Measurements from ENCODE around the gene NUAK2. TPM values are rescaled to one million over a fixed set of nuclear protein-coding genes. Genes with fewer than 3 reads are reported as not detected.

Gene NUAK2
- total and polyA plus RNA-seq, 2 of the 4 experiments (the other 2 are of a cell fraction): 7.2 to 17.6 TPM

DNA sequence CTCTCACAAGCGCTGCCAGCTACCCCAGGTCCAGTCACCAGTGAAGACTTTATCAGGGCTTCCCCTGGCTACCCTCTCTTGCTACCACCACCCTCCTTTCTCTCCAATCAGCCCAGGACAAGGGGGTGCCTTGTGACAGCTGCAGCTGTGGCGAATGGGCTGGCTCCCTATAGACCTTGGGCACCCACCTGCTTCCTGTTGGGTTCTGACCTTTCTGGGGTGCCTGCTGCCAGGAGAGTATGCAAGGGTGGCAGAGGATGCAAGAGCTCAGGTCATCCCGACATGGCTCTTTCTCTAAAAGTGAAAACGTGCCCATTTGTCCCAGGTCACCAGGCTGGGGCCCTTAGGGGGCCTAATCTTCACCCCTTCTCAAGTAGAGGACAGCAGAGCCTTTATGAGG lies 28.6 kb upstream of the NUAK2 start:
- Histone ChIP-seq H2AFZ (replicated peaks; ENCODE audit: low read length, poor library complexity) (no peak overlapping the region), H3K9ac (ENCODE audit: low read depth, low read length) (no peak overlapping the region), H3K4me2 (ENCODE audit: low read depth, low read length) (no peak overlapping the region), H3K27me3 (ENCODE audit: control insufficient read depth, insufficient read depth, low read length) (peaks cover 61% of the 10 kb centered on the region), H4K5ac (ENCODE audit: low read depth, low read length) (no peak overlapping the region), H3K9me1 (ENCODE audit: insufficient read depth, low read length) (no peaks in the 10 kb centered on the region), H2AK9ac (replicated peaks; ENCODE audit: low read depth, low read length, poor library complexity) (no peak overlapping the region), H2AK5ac (ENCODE audit: low read depth, low read length) (no peak overlapping the region), H3K27ac (ENCODE audit: insufficient read depth, low read length) (no peak overlapping the region), H2BK15ac (ENCODE audit: low read depth, low read length) (no peak overlapping the region), H2BK5ac (ENCODE audit: low read depth, low read length, poor library complexity, severe bottlenecking) (no peak overlapping the region), H2BK20ac (ENCODE audit: low read depth, low read length) (no peak overlapping the region), H3K9me3 (ENCODE audit: control insufficient read depth, insufficient read depth, low read length) (no peaks in the 10 kb centered on the region), H3K23ac (ENCODE audit: low read depth, low read length) (no peak overlapping the region), H3K36me3 (ENCODE audit: control insufficient read depth, insufficient read depth, low read length) (no peaks in the 10 kb centered on the region), H3K4me3 (ENCODE audit: insufficient read depth, low read depth, low read length) (no peak overlapping the region), H3K56ac (ENCODE audit: extremely low read depth, insufficient read depth, low read length) (no peak overlapping the region), H3K18ac (ENCODE audit: low read depth, low read length) (no peak overlapping the region), H2BK120ac (ENCODE audit: low read depth, low read length) (no peak overlapping the region), H4K8ac (ENCODE audit: low read depth in 2 of 2, low read length in 2 of 2) (no peak overlapping the region), H4K20me1 (ENCODE audit: insufficient read depth, low read length) (no peaks in the 10 kb centered on the region), H3K14ac (replicated peaks; ENCODE audit: low read depth, low read length) (no peak overlapping the region), H4K91ac (ENCODE audit: insufficient read depth, low read depth, low read length) (no peak overlapping the region), H3K4me1 (ENCODE audit: control insufficient read depth, insufficient read depth, low read length) (no peaks in the 10 kb centered on the region; the same call in 1 of the 2 replicates), H3K79me1 (ENCODE audit: low read depth in 1 of 2, low read length in 2 of 2) (no peaks in the 10 kb centered on the region), H3K4ac (ENCODE audit: low read depth, low read length) (no peak overlapping the region)
- dilution Hi-C loops (cut with HindIII; ENCODE audit: low sequenced_read_pairs, unreplicated experiment) (no loop called here), in situ Hi-C loops (cut with MboI; ENCODE audit: low sequenced_read_pairs) (loop anchor here (5.0 kb wide), 1 partner anchor 137 kb away; no protein-coding TSS in a partner anchor), intact Hi-C loops (cut with micrococcal nuclease) (loop anchor here (10.0 kb wide), 1 partner anchor 305 kb away; no protein-coding TSS in a partner anchor)
- no TSS peak for BruUV-seq (replicated peaks)
- TF ChIP-seq RCOR1 (IDR thresholded peaks at IDR 0.05; ENCODE audit: insufficient replicate concordance, low read length) (no peak), RFX5 (IDR thresholded peaks at IDR 0.05; ENCODE audit: low read depth, low read length) (no peak), MAZ (IDR thresholded peaks at IDR 0.05; ENCODE audit: borderline replicate concordance, low read depth, low read length) (no peak), NFE2L2 (IDR thresholded peaks at IDR 0.05; ENCODE audit: low read depth, low read length) (no peak), MXI1 (IDR thresholded peaks at IDR 0.05; ENCODE audit: borderline replicate concordance, low read depth, low read length) (no peak), SMC3 (IDR thresholded peaks at IDR 0.05; ENCODE audit: low read depth, low read length) (no peak), CHD1 (IDR thresholded peaks at IDR 0.05; ENCODE audit: low read depth, low read length) (no peak), BHLHE40 (IDR thresholded peaks at IDR 0.05; ENCODE audit: low read depth, low read length) (no peak), CEBPB (IDR thresholded peaks at IDR 0.05; ENCODE audit: low read depth, low read length) (no peak), FOS (IDR thresholded peaks at IDR 0.05; ENCODE audit: low read depth, low read length) (no peak), MAFK (IDR thresholded peaks at IDR 0.05; ENCODE audit: low read depth, low read length) (no peak), POLR2A (IDR thresholded peaks at IDR 0.05; ENCODE audit: low read depth, low read length) (no peak), RAD21 (IDR thresholded peaks at IDR 0.05; ENCODE audit: low read length) (no peak)
- TF ChIP-seq, protein P1, sequence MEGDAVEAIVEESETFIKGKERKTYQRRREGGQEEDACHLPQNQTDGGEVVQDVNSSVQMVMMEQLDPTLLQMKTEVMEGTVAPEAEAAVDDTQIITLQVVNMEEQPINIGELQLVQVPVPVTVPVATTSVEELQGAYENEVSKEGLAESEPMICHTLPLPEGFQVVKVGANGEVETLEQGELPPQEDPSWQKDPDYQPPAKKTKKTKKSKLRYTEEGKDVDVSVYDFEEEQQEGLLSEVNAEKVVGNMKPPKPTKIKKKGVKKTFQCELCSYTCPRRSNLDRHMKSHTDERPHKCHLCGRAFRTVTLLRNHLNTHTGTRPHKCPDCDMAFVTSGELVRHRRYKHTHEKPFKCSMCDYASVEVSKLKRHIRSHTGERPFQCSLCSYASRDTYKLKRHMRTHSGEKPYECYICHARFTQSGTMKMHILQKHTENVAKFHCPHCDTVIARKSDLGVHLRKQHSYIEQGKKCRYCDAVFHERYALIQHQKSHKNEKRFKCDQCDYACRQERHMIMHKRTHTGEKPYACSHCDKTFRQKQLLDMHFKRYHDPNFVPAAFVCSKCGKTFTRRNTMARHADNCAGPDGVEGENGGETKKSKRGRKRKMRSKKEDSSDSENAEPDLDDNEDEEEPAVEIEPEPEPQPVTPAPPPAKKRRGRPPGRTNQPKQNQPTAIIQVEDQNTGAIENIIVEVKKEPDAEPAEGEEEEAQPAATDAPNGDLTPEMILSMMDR (conservative IDR thresholded peaks at IDR 0.05; ENCODE audit: low read depth, low read length): no peak
- TF ChIP-seq, protein P2, sequence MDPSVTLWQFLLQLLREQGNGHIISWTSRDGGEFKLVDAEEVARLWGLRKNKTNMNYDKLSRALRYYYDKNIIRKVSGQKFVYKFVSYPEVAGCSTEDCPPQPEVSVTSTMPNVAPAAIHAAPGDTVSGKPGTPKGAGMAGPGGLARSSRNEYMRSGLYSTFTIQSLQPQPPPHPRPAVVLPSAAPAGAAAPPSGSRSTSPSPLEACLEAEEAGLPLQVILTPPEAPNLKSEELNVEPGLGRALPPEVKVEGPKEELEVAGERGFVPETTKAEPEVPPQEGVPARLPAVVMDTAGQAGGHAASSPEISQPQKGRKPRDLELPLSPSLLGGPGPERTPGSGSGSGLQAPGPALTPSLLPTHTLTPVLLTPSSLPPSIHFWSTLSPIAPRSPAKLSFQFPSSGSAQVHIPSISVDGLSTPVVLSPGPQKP (IDR thresholded peaks at IDR 0.05; ENCODE audit: borderline replicate concordance, low read depth, low read length): no peak
- TF ChIP-seq, protein P3, sequence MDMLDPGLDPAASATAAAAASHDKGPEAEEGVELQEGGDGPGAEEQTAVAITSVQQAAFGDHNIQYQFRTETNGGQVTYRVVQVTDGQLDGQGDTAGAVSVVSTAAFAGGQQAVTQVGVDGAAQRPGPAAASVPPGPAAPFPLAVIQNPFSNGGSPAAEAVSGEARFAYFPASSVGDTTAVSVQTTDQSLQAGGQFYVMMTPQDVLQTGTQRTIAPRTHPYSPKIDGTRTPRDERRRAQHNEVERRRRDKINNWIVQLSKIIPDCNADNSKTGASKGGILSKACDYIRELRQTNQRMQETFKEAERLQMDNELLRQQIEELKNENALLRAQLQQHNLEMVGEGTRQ (IDR thresholded peaks at IDR 0.05; ENCODE audit: low read depth, low read length): no peak
- POLR2A ChIA-PET (ENCODE audit: unreplicated experiment): no interaction called here
- no CpG with 5 or more reads among the region's 4 CpGs for WGBS, 2 experiments (ENCODE audit: extremely low coverage in 2 of 2, insufficient read length in 1 of 2)
- CTCF ChIA-PET: interaction anchor here (1.2 kb wide), 1 partner anchor 81 kb away, joined by 3 read pairs; no protein-coding TSS in a partner anchor
- ATAC-seq (ENCODE audit: low read depth) (no peak), DNase-seq (no peak)
